ENCODE measurements around the gene FKBP5.

GRCh38 chr6:35629876-35630378 is 58.8 kb downstream of the FKBP5 start:
- TF ChIP-seq CTCF (conservative IDR thresholded peaks at IDR 0.05; ENCODE audit: low read length) (no peak), EZH2phosphoT487 (IDR thresholded peaks at IDR 0.05; ENCODE audit: borderline replicate concordance, low read depth, low read length) (no peak)
